GM10847 (cell line): Measurements from ENCODE around the gene MAN1B1.

Experiments
- POLR2A ChIP-seq: IDR thresholded peaks from 2 replicates; pipeline ENCODE4 v1.6.1; 2011; ENCODE audit not compliant: insufficient read length; ENCODE audit errors: extremely low read depth

Gene MAN1B1

GRCh38 chr9:137086531-137087408, at the start of gene MAN1B1:
MAN1B1 (plus strand) TSS chr9:137086985; CDS start chr9:137087000, 15 bp downstream.
- TF ChIP-seq POLR2A = peak; percentile 56

GRCh38 chr9:137037035-137037434, 49.8 kb upstream of the MAN1B1 start:
- no peak for TF ChIP-seq POLR2A

- TF ChIP-seq POLR2A = no peak
Observed at GRCh38 chr9:137037483-137037882, 49.3 kb upstream of the MAN1B1 start.

- no peak for TF ChIP-seq POLR2A
Observed at GRCh38 chr9:137038916-137039315, 47.9 kb upstream of the MAN1B1 start.

DNA sequence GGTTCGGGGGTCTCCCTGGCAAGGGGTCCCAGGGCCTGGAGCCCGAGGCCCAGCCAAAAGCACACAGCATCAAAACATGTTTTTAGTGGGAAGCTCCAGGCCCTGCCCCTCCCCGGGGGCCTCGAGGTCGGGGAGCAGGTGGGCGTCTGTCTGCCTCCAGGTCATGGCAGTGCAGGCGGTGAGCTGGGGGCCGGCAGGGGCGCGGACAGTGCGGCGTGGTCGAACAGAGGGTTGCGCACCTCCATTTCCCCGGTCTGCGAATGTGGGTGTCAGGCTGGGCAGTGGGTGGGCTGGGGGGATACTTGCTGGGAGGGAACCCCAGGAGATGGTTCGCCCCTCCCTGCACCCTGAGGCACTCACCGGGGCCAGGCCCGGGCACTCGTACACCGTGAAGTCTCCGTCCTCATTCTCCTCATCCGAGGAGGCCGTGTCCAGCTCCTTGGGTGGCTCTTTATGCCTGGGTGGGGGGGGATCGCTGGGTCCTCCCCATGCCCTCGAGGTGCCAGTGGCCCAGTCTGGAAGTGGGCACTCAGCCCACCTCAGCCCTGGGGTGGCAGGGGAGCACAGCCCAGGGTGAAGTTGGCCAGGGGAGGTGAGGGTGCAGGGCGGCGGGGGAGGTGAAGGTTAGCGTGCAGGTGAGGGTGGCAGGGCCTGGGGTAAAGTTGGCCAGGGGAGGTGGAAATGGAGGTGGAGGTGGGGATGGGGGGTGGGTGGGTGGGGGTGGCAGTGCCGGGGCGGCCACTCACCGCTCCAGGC, 47.0 kb upstream of the MAN1B1 start:
- no peak for TF ChIP-seq POLR2A

DNA sequence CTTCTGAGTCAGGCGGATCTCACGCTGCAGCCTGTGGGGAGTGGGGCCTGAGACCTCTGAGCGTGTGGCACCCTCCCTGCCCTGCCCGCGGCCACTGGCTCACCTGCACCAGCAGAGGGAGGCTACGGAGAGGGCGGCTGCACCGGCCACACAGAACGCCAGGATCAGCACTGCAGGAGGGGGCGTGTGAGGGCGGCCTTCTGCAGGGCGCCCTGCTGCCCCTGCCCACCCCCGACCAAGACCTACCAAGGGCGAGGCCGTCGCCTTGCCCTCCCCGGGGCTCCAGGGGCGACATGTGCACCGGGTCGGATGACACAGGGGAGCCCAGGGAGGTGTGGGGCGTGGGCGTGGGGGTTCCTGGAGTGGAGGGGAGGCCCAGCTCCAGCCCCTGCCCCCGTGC, 46.2 kb upstream of the MAN1B1 start:
- no peak for TF ChIP-seq POLR2A

- no peak for TF ChIP-seq POLR2A
Observed at GRCh38 chr9:137041124-137041523, 45.7 kb upstream of the MAN1B1 start.

DNA sequence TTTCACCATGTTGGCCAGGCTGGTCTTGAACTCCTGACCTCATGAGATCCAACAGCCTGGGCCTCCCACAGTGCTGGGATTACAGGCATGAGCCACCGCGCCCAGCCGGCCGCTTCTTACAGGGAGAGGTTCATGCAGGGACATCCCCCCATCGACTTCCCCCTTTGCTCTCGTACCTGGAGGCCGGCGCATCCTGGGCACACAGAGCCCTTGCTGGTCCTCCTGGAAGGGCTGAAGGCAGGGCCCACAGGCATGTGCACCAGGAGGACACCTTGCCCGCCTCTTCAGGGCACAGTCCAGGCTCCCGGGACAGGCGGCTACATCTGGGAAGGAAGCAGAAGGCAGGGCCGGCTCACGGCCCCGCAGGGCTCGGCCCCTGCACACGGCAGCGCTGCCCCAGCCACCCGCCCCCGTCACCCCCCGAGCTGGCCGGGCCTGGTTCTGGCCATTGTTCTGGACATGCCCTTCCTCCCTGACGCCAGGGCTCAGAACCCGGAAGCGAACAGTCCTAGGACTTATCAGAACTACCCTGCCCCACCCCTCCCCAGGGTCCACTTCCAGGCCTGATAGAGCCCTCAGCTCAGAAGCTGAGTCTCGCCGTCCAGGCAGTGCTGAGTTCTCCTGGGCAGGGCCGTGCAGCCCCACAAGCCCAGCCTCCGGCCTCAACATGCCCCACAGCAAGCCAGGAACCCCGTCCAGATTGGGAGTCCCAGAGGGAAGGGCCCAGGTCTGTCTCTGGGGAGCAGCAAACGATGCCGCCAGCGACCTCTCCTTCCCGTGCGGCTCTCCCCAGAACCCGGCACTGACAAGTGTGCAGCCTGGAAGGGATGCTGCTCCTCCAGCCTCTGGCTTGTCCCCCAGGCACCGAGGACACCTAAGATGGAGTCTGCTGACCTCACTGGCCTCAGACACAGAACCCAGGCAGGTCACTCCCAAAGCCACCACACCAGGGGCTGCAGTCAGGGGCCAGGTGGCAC, 43.7 kb upstream of the MAN1B1 start:
- TF ChIP-seq POLR2A = no peak

DNA sequence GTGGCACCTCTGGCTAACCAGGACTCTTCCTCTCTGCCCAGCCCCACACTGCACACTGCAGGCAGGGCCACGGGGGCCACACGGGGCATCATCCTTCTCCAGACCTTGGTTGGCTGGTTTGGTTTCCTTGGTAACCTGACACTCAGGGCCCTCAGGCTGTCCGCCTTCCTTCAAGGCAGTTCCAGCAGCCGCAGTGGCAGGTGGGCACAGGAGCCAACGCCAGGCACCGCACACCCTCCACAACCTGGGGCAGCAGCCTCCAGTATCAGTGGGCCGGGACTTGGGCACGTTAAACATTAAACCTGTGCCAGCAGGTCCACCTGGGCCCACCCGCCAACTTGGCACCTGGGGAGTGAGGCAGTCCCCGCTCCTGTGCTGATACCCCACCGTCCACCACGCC, 42.7 kb upstream of the MAN1B1 start:
- no peak for TF ChIP-seq POLR2A

DNA sequence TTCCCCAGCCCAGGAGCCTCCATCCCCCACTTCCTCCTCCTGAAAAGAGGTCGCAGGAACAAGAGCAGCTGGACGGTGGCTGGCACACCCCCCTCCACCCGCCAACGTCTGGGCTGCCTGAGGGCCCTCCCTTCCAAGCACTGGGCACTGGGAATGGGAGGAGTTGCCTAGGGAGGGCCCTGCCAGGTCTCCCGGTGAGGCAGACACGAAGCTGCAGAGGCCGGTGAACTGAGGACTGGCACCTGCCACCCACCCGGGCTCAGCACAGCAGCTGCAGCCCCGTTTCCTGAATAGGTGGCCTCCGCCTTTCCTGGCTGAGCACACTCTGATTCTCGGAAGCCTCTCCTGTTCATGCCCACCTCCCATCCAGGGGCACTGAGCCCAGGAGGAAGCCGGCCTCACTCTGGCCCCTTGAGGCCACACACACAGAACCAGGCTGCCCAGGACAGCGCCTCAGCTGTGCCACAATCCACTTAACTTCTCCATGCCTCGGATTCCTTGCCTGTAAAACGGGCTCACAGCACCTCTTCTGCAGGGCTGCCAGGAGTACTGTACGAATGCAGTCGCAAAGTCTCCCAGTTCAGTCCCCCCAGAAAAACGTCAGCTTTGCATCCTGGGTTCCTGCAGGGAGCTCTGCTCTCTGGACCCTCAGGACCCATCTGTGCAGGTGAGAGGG, 42.1 kb upstream of the MAN1B1 start:
- TF ChIP-seq POLR2A = no peak

DNA sequence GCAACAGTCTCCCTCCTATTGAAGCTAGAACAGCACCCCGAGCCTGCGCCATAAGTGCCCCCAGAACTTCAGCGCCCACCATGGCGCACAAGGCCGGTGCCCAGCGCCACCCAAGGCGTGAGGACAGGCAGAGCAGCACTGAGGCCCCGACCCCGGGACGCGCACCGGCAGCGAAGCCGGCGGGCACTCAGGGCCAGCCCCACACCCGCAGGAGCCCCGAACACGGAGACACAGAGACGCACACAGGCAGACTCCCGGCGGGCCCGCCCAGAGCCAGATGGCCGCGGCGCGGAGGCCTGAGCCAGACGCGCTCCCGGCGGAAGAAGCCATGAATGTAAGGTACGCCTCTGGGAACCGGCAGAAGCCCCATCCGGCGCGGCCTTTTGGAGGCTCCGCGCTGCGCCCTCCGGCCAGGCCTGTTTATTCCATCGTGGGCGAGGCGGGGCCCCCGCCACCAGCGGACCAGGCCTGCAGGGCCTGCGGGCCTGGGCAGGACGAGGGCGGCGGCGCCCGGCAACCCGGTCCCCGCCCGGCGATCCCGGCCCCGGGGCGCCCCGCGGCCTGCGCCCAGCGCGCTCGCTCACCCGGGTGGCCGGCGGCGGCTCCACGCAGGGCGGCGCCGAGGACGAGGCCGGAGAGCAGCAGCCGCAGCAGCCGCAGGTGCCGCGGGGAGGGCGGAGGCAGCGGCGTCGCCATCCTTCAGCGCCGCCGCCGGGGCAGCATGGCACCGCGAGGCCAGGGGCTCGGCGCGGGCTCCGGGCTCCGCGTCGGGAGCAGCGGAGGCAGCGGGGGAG, 41.3 kb upstream of the MAN1B1 start:
- TF ChIP-seq POLR2A = no peak

DNA sequence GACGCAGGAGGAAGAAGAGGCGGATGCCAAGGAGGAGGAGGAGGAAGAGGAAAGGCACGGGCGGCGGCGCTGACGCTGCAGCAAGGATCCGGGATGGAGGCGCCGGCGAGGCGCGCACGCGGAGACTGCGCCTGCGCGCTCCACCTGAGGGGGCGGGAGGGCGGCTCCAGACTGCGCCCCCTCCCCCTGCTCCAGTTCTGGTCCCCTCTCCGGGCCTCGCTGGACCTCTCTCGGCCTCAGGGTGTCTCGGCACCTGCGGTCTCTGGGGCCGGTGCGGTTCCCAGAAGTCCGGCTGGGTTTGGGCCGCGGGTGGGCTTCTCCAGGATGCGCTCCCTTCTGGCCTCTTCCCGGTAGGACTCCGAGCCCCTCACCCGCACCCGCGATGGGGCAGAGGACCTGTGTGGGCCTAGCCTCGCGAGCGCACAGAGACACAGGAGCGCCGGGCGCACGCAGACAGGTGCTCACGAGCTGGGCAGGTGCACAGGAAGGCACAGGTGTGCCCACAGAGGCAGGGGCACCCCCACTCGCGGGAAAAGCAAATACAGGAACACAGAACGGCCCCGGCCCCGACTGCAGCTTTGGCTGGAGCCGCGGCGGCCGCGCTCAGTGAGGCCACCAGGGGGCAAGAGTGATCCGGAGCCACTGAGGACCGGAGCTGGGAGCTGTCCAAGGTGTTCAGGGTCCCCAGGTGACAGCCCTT, 40.5 kb upstream of the MAN1B1 start, which contains the start of gene NPDC1:
NPDC1 (minus strand) TSS at position 90 of the 700 bp plus-strand sequence. CDS start 188 bp downstream, outside the sequence.
- no peak for TF ChIP-seq POLR2A
